AG04449 (cell line): Measurements from ENCODE around the gene SLC35A4.

Source experiments
- CTCF ChIA-PET: fragments of 350-600 bp; formaldehyde crosslinking; extraction: SDS; loops from one replicate; lab custom pipeline; 2021; ENCODE audit warnings: antibody characterized with exemption; lab: Yijun Ruan, JAX
- POLR2A ChIA-PET: fragments of 400-600, 350-600 bp; formaldehyde crosslinking; extraction: SDS; loops from one replicate; lab custom pipeline; 2020; ENCODE audit warnings: antibody characterized with exemption, inconsistent platforms; lab: Yijun Ruan, JAX
- DNase-seq: peaks from one replicate; pipeline ENCODE4 v3.0.0-alpha.2; 2010; ENCODE audit warnings: low read depth, low spot score
- H3K4me3 ChIP-seq: 2 replicates; pipeline ENCODE4 v1.5.1; 2011; ENCODE audit warnings: low read depth, mild to moderate bottlenecking, control low read depth, low read length
- CTCF ChIP-seq: IDR thresholded peaks from one replicate; pipeline ENCODE4 v1.5.1; 2011; ENCODE audit warnings: mild to moderate bottlenecking, moderate library complexity, low read length, control low read depth, inconsistent platforms; ENCODE audit not compliant: insufficient read depth; ENCODE audit errors: missing control alignments

The SLC35A4 gene

GRCh38 chr5:140556438-140556837, 8.2 kb upstream of the SLC35A4 start:
- no peak for TF ChIP-seq CTCF
- peak overlapping the region; percentile 86 for H3K4me3 ChIP-seq
- ChIA-PET CTCF (interaction anchor here (1.8 to 2.3 kb wide), 2 partner anchors 9 to 10 kb away, joined by 5 to 17 read pairs; partner anchors contain the start of gene EIF4EBP3), POLR2A (interaction anchor here (0.7 to 2.6 kb wide), 3 partner anchors 9 to 118 kb away, joined by 5 to 22 read pairs (median 13); partner anchors contain the start of genes EIF4EBP3, IK and NDUFA2)
- no peak for DNase-seq

GRCh38 chr5:140557136-140557805, 7.4 kb upstream of the SLC35A4 start, which contains the start of gene SRA1:
Gene SRA1 (minus strand): TSS chr5:140557473. CDS start chr5:140557452, 21 bp downstream.
- peak; percentile 4 for TF ChIP-seq CTCF
- ChIA-PET CTCF (interaction anchor here (1.3 to 2.3 kb wide), 4 partner anchors 9 to 184 kb away, joined by 4 to 17 read pairs (median 5); partner anchors contain the start of genes CD14 and EIF4EBP3), POLR2A (interaction anchor here (0.6 to 2.6 kb wide), 8 partner anchors 10 to 156 kb away, joined by 3 to 22 read pairs (median 4); partner anchors contain the start of genes ANKHD1, CD14, EIF4EBP3 and IK)
- H3K4me3 ChIP-seq = peak within 1 kb of the TSS; percentile 86
- no peak for DNase-seq

- CTCF ChIA-PET = interaction anchor here (1.3 to 2.3 kb wide), 4 partner anchors 9 to 185 kb away, joined by 4 to 17 read pairs (median 5); partner anchors contain the start of genes CD14 and EIF4EBP3
- TF ChIP-seq CTCF = no peak
- POLR2A ChIA-PET = interaction anchor here (0.9 to 2.6 kb wide), 7 partner anchors 10 to 157 kb away, joined by 3 to 22 read pairs (median 5); partner anchors contain the start of genes ANKHD1, CD14, EIF4EBP3 and IK
- DNase-seq = no peak
- no peak overlapping the region for H3K4me3 ChIP-seq
These were observed 6.7 kb upstream of the SLC35A4 start for GRCh38 chr5:140557965-140558364.

- POLR2A ChIA-PET = interaction anchor here (2.6 kb wide), 1 partner anchor 11 kb away, joined by 22 read pairs; the partner anchor contains the start of gene EIF4EBP3
- DNase-seq = no peak
- CTCF ChIA-PET = interaction anchor here (1.0 to 1.8 kb wide), 3 partner anchors 11 to 75 kb away, joined by 3 to 17 read pairs (median 4); partner anchors contain the start of genes CD14 and EIF4EBP3
- TF ChIP-seq CTCF = no peak
- no peak overlapping the region for H3K4me3 ChIP-seq
These were observed 6.1 kb upstream of the SLC35A4 start for GRCh38 chr5:140558542-140558941.

- ChIA-PET POLR2A (no interaction called here), CTCF (interaction anchor here (1.2 kb wide), 1 partner anchor 197 kb away, joined by 3 read pairs; no protein-coding TSS in a partner anchor)
- no peak for DNase-seq
- TF ChIP-seq CTCF = no peak
- H3K4me3 ChIP-seq = no peak overlapping the region
These were observed 4.4 kb upstream of the SLC35A4 start for GRCh38 chr5:140560227-140560626.
